ENCODE results near the gene SLC37A3. TPM values are rescaled to one million over a fixed set of nuclear protein-coding genes. Genes with fewer than 3 reads are reported as not detected.
"Not testable (repeated sequence)": the region's sequence is repeated elsewhere in the genome, so short reads cannot be mapped to it uniquely, and the experiment has no call there.

Gene SLC37A3
- total RNA-seq, 1 donor from 2014 or later, result 98.3 TPM

- DNase-seq (ENCODE audit: low spot score), result peak; percentile 16
- peak overlapping the region; percentile 62 for H3K4me3 Mint-ChIP-seq (ENCODE audit: low read depth)
- H3K27me3 Mint-ChIP-seq (ENCODE audit: low read depth), result no peaks in the 10 kb centered on the region
- peaks cover 29% of the 10 kb centered on the region for H3K4me1 Mint-ChIP-seq (ENCODE audit: low read depth)
- H3K27ac Mint-ChIP-seq, result peak overlapping the region; percentile 97
- H3K36me3 Mint-ChIP-seq (ENCODE audit: low read depth), result peaks cover 64% of the 10 kb centered on the region
- intact Hi-C loops (cut with micrococcal nuclease), result loop anchor here (1.0 to 5.0 kb wide), 4 partner anchors 18 to 119 kb away; partner anchors contain the start of gene MKRN1
- no peaks in the 10 kb centered on the region for H3K9me3 Mint-ChIP-seq
Measured at GRCh38 chr7:140358412-140359051, 39.8 kb downstream of the SLC37A3 start.

GRCh38 chr7:140358024-140358411 is 40.3 kb downstream of the SLC37A3 start:
- H3K9me3 Mint-ChIP-seq, result no peaks in the 10 kb centered on the region
- intact Hi-C loops (cut with micrococcal nuclease), result loop anchor here (1.0 to 5.0 kb wide), 4 partner anchors 18 to 119 kb away; partner anchors contain the start of gene MKRN1
- peak overlapping the region; percentile 97 for H3K27ac Mint-ChIP-seq
- H3K4me3 Mint-ChIP-seq (ENCODE audit: low read depth), result no peak overlapping the region
- peaks cover 69% of the 10 kb centered on the region for H3K36me3 Mint-ChIP-seq (ENCODE audit: low read depth)
- no peak for DNase-seq (ENCODE audit: low spot score)
- no peaks in the 10 kb centered on the region for H3K27me3 Mint-ChIP-seq (ENCODE audit: low read depth)
- peaks cover 29% of the 10 kb centered on the region for H3K4me1 Mint-ChIP-seq (ENCODE audit: low read depth)

GRCh38 chr7:140350056-140350455 is 48.3 kb downstream of the SLC37A3 start:
- Mint-ChIP-seq H3K36me3 (ENCODE audit: low read depth) (peaks cover 80% of the 10 kb centered on the region), H3K9me3 (no peaks in the 10 kb centered on the region), H3K27ac (peak overlapping the region; percentile 21), H3K27me3 (ENCODE audit: low read depth) (no peaks in the 10 kb centered on the region), H3K4me1 (ENCODE audit: low read depth) (peaks cover 23% of the 10 kb centered on the region), H3K4me3 (ENCODE audit: low read depth) (no peak overlapping the region)
- intact Hi-C loops (cut with micrococcal nuclease), result no loop called here
- no peak for DNase-seq (ENCODE audit: low spot score)

GRCh38 chr7:140349144-140349771 is 49.1 kb downstream of the SLC37A3 start:
- H3K4me1 Mint-ChIP-seq (ENCODE audit: low read depth), result peaks cover 21% of the 10 kb centered on the region
- H3K27me3 Mint-ChIP-seq (ENCODE audit: low read depth), result no peaks in the 10 kb centered on the region
- peak overlapping the region; percentile 81 for H3K27ac Mint-ChIP-seq
- H3K4me3 Mint-ChIP-seq (ENCODE audit: low read depth), result no peak overlapping the region
- peaks cover 74% of the 10 kb centered on the region for H3K36me3 Mint-ChIP-seq (ENCODE audit: low read depth)
- intact Hi-C loops (cut with micrococcal nuclease), result no loop called here
- no peaks in the 10 kb centered on the region for H3K9me3 Mint-ChIP-seq
- DNase-seq (ENCODE audit: low spot score), result no peak

GRCh38 chr7:140348161-140348849 is 50.0 kb downstream of the SLC37A3 start:
- no peak for DNase-seq (ENCODE audit: low spot score)
- H3K36me3 Mint-ChIP-seq (ENCODE audit: low read depth), result peaks cover 75% of the 10 kb centered on the region
- peaks cover 21% of the 10 kb centered on the region for H3K4me1 Mint-ChIP-seq (ENCODE audit: low read depth)
- no peaks in the 10 kb centered on the region for H3K27me3 Mint-ChIP-seq (ENCODE audit: low read depth)
- H3K4me3 Mint-ChIP-seq (ENCODE audit: low read depth), result no peak overlapping the region
- no peaks in the 10 kb centered on the region for H3K9me3 Mint-ChIP-seq
- intact Hi-C loops (cut with micrococcal nuclease), result no loop called here
- no peak overlapping the region for H3K27ac Mint-ChIP-seq

GRCh38 chr7:140347218-140347617 is 51.1 kb downstream of the SLC37A3 start:
- Mint-ChIP-seq H3K4me3 (ENCODE audit: low read depth) (no peak overlapping the region), H3K9me3 (no peaks in the 10 kb centered on the region), H3K36me3 (ENCODE audit: low read depth) (peaks cover 75% of the 10 kb centered on the region), H3K27me3 (ENCODE audit: low read depth) (no peaks in the 10 kb centered on the region), H3K27ac (no peak overlapping the region), H3K4me1 (ENCODE audit: low read depth) (peaks cover 27% of the 10 kb centered on the region)
- intact Hi-C loops (cut with micrococcal nuclease), result no loop called here
- DNase-seq (ENCODE audit: low spot score), result no peak

GRCh38 chr7:140345426-140345825 is 52.9 kb downstream of the SLC37A3 start:
- H3K36me3 Mint-ChIP-seq (ENCODE audit: low read depth), result peaks cover 76% of the 10 kb centered on the region
- DNase-seq (ENCODE audit: low spot score), result no peak
- no peaks in the 10 kb centered on the region for H3K27me3 Mint-ChIP-seq (ENCODE audit: low read depth)
- peaks cover 27% of the 10 kb centered on the region for H3K4me1 Mint-ChIP-seq (ENCODE audit: low read depth)
- H3K4me3 Mint-ChIP-seq (ENCODE audit: low read depth), result no peak overlapping the region
- H3K9me3 Mint-ChIP-seq, result no peaks in the 10 kb centered on the region
- intact Hi-C loops (cut with micrococcal nuclease), result no loop called here
- H3K27ac Mint-ChIP-seq, result no peak overlapping the region

GRCh38 chr7:140342727-140343514 is 55.4 kb downstream of the SLC37A3 start:
- Mint-ChIP-seq H3K4me1 (ENCODE audit: low read depth) (peaks cover 10% of the 10 kb centered on the region), H3K4me3 (ENCODE audit: low read depth) (no peak overlapping the region), H3K9me3 (no peaks in the 10 kb centered on the region), H3K27ac (peak overlapping the region; percentile 3), H3K27me3 (ENCODE audit: low read depth) (no peaks in the 10 kb centered on the region), H3K36me3 (ENCODE audit: low read depth) (peaks cover 66% of the 10 kb centered on the region)
- intact Hi-C loops (cut with micrococcal nuclease), result no loop called here
- no peak for DNase-seq (ENCODE audit: low spot score)

GRCh38 chr7:140338959-140339358 is 59.4 kb downstream of the SLC37A3 start:
- DNase-seq (ENCODE audit: low spot score); intact Hi-C loops (cut with micrococcal nuclease); H3K9me3 Mint-ChIP-seq; H3K27me3 Mint-ChIP-seq (ENCODE audit: low read depth); H3K4me3 Mint-ChIP-seq (ENCODE audit: low read depth); H3K27ac Mint-ChIP-seq: not testable (repeated sequence)
- Mint-ChIP-seq H3K4me1 (ENCODE audit: low read depth) (peaks cover 16% of the 10 kb centered on the region), H3K36me3 (ENCODE audit: low read depth) (peaks cover 75% of the 10 kb centered on the region)

- Mint-ChIP-seq H3K4me1 (ENCODE audit: low read depth) (peaks cover 9% of the 10 kb centered on the region), H3K4me3 (ENCODE audit: low read depth) (no peak overlapping the region), H3K36me3 (ENCODE audit: low read depth) (peaks cover 62% of the 10 kb centered on the region), H3K27me3 (ENCODE audit: low read depth) (no peaks in the 10 kb centered on the region), H3K9me3 (no peaks in the 10 kb centered on the region), H3K27ac (no peak overlapping the region)
- DNase-seq (ENCODE audit: low spot score), result no peak
- intact Hi-C loops (cut with micrococcal nuclease), result no loop called here
Measured at GRCh38 chr7:140334341-140335057, 63.8 kb downstream of the SLC37A3 start.

GRCh38 chr7:140333686-140334085 is 64.6 kb downstream of the SLC37A3 start:
- H3K36me3 Mint-ChIP-seq (ENCODE audit: low read depth), result peaks cover 61% of the 10 kb centered on the region

GRCh38 chr7:140333223-140333622 is 65.1 kb downstream of the SLC37A3 start:
- peaks cover 9% of the 10 kb centered on the region for H3K4me1 Mint-ChIP-seq (ENCODE audit: low read depth)
- no peak for DNase-seq (ENCODE audit: low spot score)
- intact Hi-C loops (cut with micrococcal nuclease), result no loop called here
- H3K27ac Mint-ChIP-seq, result no peak overlapping the region
- no peaks in the 10 kb centered on the region for H3K27me3 Mint-ChIP-seq (ENCODE audit: low read depth)
- no peaks in the 10 kb centered on the region for H3K9me3 Mint-ChIP-seq
- H3K4me3 Mint-ChIP-seq (ENCODE audit: low read depth), result no peak overlapping the region
- peaks cover 59% of the 10 kb centered on the region for H3K36me3 Mint-ChIP-seq (ENCODE audit: low read depth)

More at GRCh38 chr7:140333686-140334085, 64.6 kb downstream of the SLC37A3 start:
- Mint-ChIP-seq H3K9me3 (no peaks in the 10 kb centered on the region), H3K27me3 (ENCODE audit: low read depth) (no peaks in the 10 kb centered on the region), H3K4me3 (ENCODE audit: low read depth) (no peak overlapping the region), H3K27ac (no peak overlapping the region), H3K4me1 (ENCODE audit: low read depth) (peaks cover 9% of the 10 kb centered on the region)
- no peak for DNase-seq (ENCODE audit: low spot score)
- intact Hi-C loops (cut with micrococcal nuclease), result no loop called here

Measured in activated T-helper 2 cell treated with anti-CD3 and anti-CD28 coated beads, Interferon-gamma antibody, Interleukin-2, Interleukin-4, amounts not matched to agents 10 μg/mL and 5 μg/mL and 100 μg/mL, durations not matched to agents 14 hours and 24 hours and 36 hours (primary cell).